Coronary artery (tissue), 2 donors: Measurements from ENCODE around the gene SCRN2.

ENCODE experiments used
- DNase-seq: peaks from one replicate; pipeline ENCODE4 v3.0.0-alpha.2; 2017; ENCODE audit warnings: low spot score
- H3K27ac ChIP-seq, 2 donors: fragments of 200-600 bp; sonication (generic); one replicate each; pipeline ENCODE4 v1.5.1; 2016 to 2019
- H3K4me3 ChIP-seq: fragments of 200-600 bp; sonication (generic); 2 replicates; pipeline ENCODE4 v1.5.1; 2016; ENCODE audit warnings: mild to moderate bottlenecking, moderate library complexity
- CTCF ChIP-seq: fragments of 200-600 bp; sonication (generic); IDR thresholded peaks from one replicate; pipeline ENCODE4 v1.5.1; 2019; ENCODE audit warnings: antibody characterized with exemption

The SCRN2 gene

GRCh38 chr17:47869114-47869513, 28.0 kb upstream of the SCRN2 start:
- DNase-seq: no peak
- Histone ChIP-seq H3K27ac (no peak overlapping the region), H3K4me3 (no peak overlapping the region)
- no peak for TF ChIP-seq CTCF

GRCh38 chr17:47867813-47868533, 26.9 kb upstream of the SCRN2 start:
- no peak for DNase-seq
- no peak overlapping the region for H3K27ac ChIP-seq
- no peak for TF ChIP-seq CTCF
- H3K4me3 ChIP-seq: no peak overlapping the region

- DNase-seq: no peak
- no peak for TF ChIP-seq CTCF
- H3K4me3 ChIP-seq: no peak overlapping the region
- H3K27ac ChIP-seq: no peak overlapping the region
Measured at GRCh38 chr17:47866941-47867340, 25.9 kb upstream of the SCRN2 start.

- DNase-seq: no peak
- Histone ChIP-seq H3K4me3 (no peak overlapping the region), H3K27ac (no peak overlapping the region)
- no peak for TF ChIP-seq CTCF
Measured at GRCh38 chr17:47864791-47865216, 23.7 kb upstream of the SCRN2 start.

- DNase-seq: no peak
- no peak overlapping the region for H3K27ac ChIP-seq
- TF ChIP-seq CTCF: no peak
- H3K4me3 ChIP-seq: no peak overlapping the region
Measured at GRCh38 chr17:47862621-47863440, 21.8 kb upstream of the SCRN2 start.

GRCh38 chr17:47860386-47860785, 19.3 kb upstream of the SCRN2 start:
- H3K4me3 ChIP-seq: no peak overlapping the region
- DNase-seq: no peak
- no peak overlapping the region for H3K27ac ChIP-seq
- TF ChIP-seq CTCF: no peak
